ENCODE data around the gene CNNM3.
"Not testable (repeated sequence)": the region's sequence is repeated elsewhere in the genome, so short reads cannot be mapped to it uniquely, and the experiment has no call there.

The CNNM3 gene

DNA sequence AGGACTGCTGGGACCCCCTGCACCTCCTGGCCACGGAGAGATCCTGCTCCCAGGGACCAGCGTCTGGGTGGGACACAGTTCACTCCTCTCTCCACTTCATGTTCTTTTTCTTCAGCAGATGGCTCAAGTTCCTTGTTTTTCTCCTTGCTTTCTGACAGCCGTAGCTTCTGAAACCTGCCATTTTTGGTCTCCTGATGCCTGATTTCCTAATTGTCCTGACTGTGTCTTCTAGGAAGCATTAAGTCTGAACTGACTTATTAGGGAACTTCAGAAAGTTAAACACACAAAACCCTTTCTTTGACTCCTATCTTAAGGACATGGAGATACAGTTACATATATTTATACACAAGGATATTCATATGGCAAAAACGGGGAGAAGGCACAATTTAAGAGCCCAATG lies 32.7 kb upstream of the CNNM3 start:
- H3K27me3 ChIP-seq (ENCODE audit: control insufficient read depth, insufficient read depth, low read length, poor library complexity, severe bottlenecking), result no peaks in the 10 kb centered on the region
- H3K4me1 ChIP-seq (ENCODE audit: control insufficient read depth, insufficient read depth, low read length), result peaks cover 4% of the 10 kb centered on the region
- H3K27ac ChIP-seq (ENCODE audit: insufficient read depth, low read depth, low read length, poor library complexity, severe bottlenecking), result no peak overlapping the region
- no peaks in the 10 kb centered on the region for H3K36me3 ChIP-seq (ENCODE audit: control insufficient read depth, insufficient read depth, low read length)
- 89 to 91% methylated on average over 4 of the region's 4 CpGs for WGBS, 2 experiments
- H3K9me3 ChIP-seq (ENCODE audit: control insufficient read depth, low read length), result no peaks in the 10 kb centered on the region
- H3K4me3 ChIP-seq (ENCODE audit: insufficient read depth, low read depth, low read length), result no peak overlapping the region

DNA sequence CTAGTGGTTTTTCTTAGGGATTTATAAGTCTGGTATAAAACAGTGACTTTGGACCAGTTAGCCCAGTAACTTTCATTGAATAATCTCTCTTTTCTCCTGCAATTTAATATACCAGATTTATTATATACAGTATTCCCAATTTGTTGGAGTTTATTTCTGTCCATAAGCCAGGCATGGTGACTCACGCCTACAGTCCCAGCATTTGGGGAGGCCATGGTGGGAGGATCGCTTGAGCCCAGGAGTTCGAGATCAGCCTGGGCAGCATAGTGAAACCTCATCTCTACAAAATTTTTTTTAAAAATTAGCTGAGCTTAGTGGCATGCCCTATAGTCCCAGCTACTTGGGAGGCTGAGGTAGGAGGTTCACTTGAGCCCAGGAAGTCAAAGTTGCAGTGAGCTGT lies 28.7 kb upstream of the CNNM3 start:
- Histone ChIP-seq H3K27me3 (ENCODE audit: control insufficient read depth, insufficient read depth, low read length, poor library complexity, severe bottlenecking) (no peaks in the 10 kb centered on the region), H3K9me3 (ENCODE audit: control insufficient read depth, low read length) (no peaks in the 10 kb centered on the region), H3K4me1 (ENCODE audit: control insufficient read depth, insufficient read depth, low read length) (peaks cover 10% of the 10 kb centered on the region), H3K4me3 (ENCODE audit: insufficient read depth, low read depth, low read length) (no peak overlapping the region), H3K27ac (ENCODE audit: insufficient read depth, low read depth, low read length, poor library complexity, severe bottlenecking) (no peak overlapping the region), H3K36me3 (ENCODE audit: control insufficient read depth, insufficient read depth, low read length) (no peaks in the 10 kb centered on the region)
- 89 to 98% methylated on average over 3 of the region's 3 CpGs for WGBS, 2 experiments

DNA sequence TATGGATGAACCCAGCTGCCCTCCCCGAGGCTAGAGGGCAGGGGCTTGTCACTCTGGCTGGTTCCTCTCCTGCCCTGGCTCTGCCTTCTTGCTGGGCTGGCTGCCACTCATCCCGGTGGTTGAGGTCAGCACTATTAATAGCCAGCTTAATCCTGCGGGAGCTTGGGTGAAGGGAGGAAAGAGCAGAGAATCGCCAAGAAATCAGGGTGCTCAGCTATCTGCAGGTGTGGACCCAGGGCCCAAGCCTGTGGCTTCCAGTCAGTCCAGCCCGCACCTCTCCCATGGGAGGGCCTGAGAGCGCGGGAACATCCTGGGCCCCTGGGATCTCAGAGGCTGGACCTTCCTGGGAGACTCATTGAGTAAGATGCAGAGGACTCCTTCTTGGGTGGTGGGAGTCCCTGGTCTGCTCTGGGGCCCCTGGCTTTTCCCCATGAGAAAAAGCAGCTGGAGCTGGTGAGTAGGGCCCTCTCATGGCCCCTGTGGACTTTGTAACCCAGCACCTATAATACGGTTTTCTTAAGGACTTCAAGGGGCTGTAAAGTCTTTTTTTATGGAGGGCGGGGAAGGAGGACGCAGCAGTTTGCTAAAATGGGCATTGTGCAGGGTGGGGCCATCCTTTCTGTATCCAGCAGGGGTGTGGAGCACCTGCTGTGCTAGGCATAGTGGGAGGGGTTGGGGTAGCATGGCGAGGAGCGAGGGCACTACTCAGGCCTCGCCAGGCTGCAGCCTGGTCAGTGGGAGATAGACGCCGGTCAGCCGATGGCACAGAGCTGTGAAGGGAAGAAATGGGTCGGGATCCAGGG lies 27.4 kb upstream of the CNNM3 start:
- Histone ChIP-seq H3K4me1 (ENCODE audit: control insufficient read depth, insufficient read depth, low read length) (peaks cover 10% of the 10 kb centered on the region), H3K36me3 (ENCODE audit: control insufficient read depth, insufficient read depth, low read length) (no peaks in the 10 kb centered on the region), H3K4me3 (ENCODE audit: insufficient read depth, low read depth, low read length) (no peak overlapping the region), H3K27me3 (ENCODE audit: control insufficient read depth, insufficient read depth, low read length, poor library complexity, severe bottlenecking) (no peaks in the 10 kb centered on the region), H3K9me3 (ENCODE audit: control insufficient read depth, low read length) (no peaks in the 10 kb centered on the region), H3K27ac (ENCODE audit: insufficient read depth, low read depth, low read length, poor library complexity, severe bottlenecking) (no peak overlapping the region)
- WGBS, 2 experiments, result 82 to 84% methylated on average over 17 of the region's 17 CpGs

DNA sequence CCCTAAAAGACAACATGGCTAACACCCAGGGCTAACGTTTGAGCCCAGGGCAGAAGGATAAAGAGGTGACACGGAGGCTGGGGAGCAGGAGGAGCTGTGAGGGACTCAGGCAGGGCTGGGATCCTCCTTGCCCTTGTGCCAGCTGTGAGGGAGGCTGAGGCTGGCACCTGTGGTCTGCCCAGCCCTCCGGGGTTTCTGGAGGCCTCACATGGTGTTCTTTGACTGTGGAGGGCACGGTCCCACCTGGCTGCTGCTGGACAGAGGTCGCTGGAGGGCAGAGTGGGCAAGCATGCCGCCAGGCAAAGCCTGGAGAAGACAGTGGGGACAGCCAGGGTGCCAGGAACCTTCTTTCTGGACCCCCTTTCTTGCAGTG lies 26.8 kb upstream of the CNNM3 start:
- no peaks in the 10 kb centered on the region for H3K27me3 ChIP-seq (ENCODE audit: control insufficient read depth, insufficient read depth, low read length, poor library complexity, severe bottlenecking)
- H3K4me1 ChIP-seq (ENCODE audit: control insufficient read depth, insufficient read depth, low read length), result peaks cover 10% of the 10 kb centered on the region
- 89 to 92% methylated on average over 6 of the region's 6 CpGs for WGBS, 2 experiments
- H3K9me3 ChIP-seq (ENCODE audit: control insufficient read depth, low read length), result no peaks in the 10 kb centered on the region
- no peak overlapping the region for H3K27ac ChIP-seq (ENCODE audit: insufficient read depth, low read depth, low read length, poor library complexity, severe bottlenecking)
- H3K4me3 ChIP-seq (ENCODE audit: insufficient read depth, low read depth, low read length), result no peak overlapping the region
- H3K36me3 ChIP-seq (ENCODE audit: control insufficient read depth, insufficient read depth, low read length), result no peaks in the 10 kb centered on the region

DNA sequence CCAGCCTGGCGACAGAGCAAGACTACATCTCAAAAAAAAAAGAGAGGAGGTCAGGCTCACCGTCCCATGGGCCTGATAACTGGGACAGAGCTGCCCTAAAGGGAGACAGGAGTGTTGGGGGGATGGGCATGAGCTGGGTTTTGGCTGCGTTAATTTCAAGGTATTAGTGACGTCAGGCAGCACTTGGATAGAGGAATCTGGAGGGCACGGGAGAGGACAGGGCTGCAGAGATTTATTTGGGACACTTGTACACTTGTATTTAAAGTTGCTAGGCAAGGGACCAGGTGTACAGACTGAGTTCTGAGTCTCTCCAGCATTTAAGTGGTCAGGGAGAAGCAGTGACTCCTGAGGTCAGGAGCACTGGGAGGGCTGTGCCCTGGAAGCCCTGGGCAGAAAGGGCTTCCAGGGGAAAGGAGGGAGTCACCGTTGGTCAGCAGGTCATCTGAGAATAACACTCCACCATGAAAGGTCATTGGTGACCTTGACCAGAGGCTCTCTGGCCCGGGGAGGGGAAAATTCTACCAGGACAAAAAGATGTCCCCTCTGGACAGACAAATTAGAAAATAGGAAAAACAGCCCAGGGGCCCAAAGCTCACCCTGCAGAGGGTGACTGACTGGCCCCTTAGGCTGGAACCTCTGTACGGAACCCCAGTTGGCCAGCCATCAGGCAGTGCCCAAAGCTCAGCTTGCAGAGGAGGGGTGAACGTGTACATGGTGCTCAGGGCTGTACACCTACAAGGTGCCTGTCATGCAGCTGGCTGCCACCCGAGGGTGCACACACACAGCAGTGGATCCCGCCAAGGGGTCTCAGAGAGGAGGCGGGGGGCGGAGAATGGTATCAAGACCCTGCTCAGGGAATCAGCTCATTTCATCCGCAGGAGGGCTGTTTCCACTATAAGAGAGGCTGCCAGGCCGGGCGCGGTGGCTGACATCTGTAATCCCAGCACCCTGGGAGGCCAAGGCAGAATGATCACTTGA lies 23.0 kb upstream of the CNNM3 start:
- WGBS, 2 experiments, result 88 to 90% methylated on average over 17 of the region's 17 CpGs
- H3K36me3 ChIP-seq (ENCODE audit: control insufficient read depth, insufficient read depth, low read length), result no peaks in the 10 kb centered on the region
- no peak overlapping the region for H3K4me3 ChIP-seq (ENCODE audit: insufficient read depth, low read depth, low read length)
- no peaks in the 10 kb centered on the region for H3K27me3 ChIP-seq (ENCODE audit: control insufficient read depth, insufficient read depth, low read length, poor library complexity, severe bottlenecking)
- H3K9me3 ChIP-seq (ENCODE audit: control insufficient read depth, low read length), result no peaks in the 10 kb centered on the region
- peaks cover 10% of the 10 kb centered on the region for H3K4me1 ChIP-seq (ENCODE audit: control insufficient read depth, insufficient read depth, low read length)
- H3K27ac ChIP-seq (ENCODE audit: insufficient read depth, low read depth, low read length, poor library complexity, severe bottlenecking), result no peak overlapping the region

DNA sequence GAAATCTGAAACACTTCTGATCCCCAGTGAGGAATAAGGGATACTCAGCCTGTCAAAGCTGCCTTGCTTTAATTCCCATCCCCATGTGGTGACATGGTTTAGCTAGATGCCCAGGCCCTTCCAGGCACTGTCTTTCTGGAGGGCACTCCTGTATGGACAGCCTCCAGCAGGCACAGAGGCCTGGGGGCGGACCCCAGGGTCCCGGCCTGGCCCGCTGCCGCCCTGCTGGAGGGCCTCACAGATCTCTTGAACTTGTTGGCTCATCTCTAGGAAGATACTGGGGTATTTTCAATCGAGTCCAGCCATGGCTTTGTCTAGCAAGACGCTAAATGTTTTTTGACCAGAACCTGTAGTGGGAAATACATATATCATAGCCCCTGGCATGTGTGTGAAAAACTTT lies 21.0 kb upstream of the CNNM3 start:
- 92 to 95% methylated on average over 6 of the region's 6 CpGs for WGBS, 2 experiments
- no peaks in the 10 kb centered on the region for H3K9me3 ChIP-seq (ENCODE audit: control insufficient read depth, low read length)
- H3K27me3 ChIP-seq (ENCODE audit: control insufficient read depth, insufficient read depth, low read length, poor library complexity, severe bottlenecking), result no peaks in the 10 kb centered on the region
- H3K4me3 ChIP-seq (ENCODE audit: insufficient read depth, low read depth, low read length), result no peak overlapping the region
- H3K36me3 ChIP-seq (ENCODE audit: control insufficient read depth, insufficient read depth, low read length), result no peaks in the 10 kb centered on the region
- no peaks in the 10 kb centered on the region for H3K4me1 ChIP-seq (ENCODE audit: control insufficient read depth, insufficient read depth, low read length)
- no peak overlapping the region for H3K27ac ChIP-seq (ENCODE audit: insufficient read depth, low read depth, low read length, poor library complexity, severe bottlenecking)

DNA sequence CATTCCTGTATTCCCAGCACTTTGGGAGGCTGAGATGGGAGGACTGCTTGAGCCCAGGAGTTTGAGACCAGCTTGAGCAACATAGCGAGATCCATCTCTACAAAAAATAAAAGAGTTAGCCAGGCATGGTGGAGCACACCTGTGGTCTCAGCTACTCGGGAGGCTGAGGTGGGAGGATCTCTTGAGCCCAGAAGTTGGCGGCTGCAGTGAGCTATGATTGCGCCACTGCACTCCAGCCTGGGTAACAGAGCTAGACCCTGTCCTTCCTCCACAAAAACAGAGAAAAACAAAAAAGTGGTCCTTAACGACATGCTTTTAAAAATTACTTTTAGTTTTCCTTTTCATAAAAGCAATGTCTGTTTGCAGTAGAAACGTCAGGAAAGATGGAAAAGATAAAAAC lies 19.6 kb upstream of the CNNM3 start:
- not testable (repeated sequence) for H3K27ac ChIP-seq (ENCODE audit: insufficient read depth, low read depth, low read length, poor library complexity, severe bottlenecking); H3K27me3 ChIP-seq (ENCODE audit: control insufficient read depth, insufficient read depth, low read length, poor library complexity, severe bottlenecking); H3K4me1 ChIP-seq (ENCODE audit: control insufficient read depth, insufficient read depth, low read length); H3K9me3 ChIP-seq (ENCODE audit: control insufficient read depth, low read length); H3K4me3 ChIP-seq (ENCODE audit: insufficient read depth, low read depth, low read length); H3K36me3 ChIP-seq (ENCODE audit: control insufficient read depth, insufficient read depth, low read length)
- WGBS, 2 experiments, result 95 to 96% methylated on average over 4 to 6 of the region's 6 CpGs

DNA sequence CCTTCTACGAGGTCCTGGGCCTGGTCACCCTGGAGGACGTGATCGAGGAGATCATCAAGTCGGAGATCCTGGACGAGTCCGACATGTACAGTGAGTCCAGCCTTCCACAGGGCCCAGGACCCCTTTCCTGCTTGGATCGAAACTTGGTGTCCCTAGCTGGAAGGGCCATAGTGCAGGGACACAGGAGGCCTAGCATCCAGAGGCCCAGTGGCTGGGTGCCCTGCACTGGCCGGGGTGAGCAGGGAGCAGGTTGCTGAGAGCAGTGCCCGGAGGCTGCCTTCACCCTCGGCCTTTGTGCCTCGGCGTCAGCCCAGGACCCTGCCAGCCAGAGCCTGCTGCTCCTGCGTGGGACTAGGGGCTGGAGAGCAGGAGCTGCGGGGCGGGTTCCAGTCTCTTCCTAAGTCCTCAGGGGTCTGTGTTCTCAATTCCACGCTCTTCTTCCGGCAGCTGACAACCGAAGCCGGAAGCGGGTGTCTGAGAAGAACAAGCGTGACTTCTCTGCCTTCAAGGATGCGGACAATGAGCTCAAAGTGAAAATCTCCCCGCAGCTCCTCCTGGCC lies 18.9 kb upstream of the CNNM3 start:
- 95 to 96% methylated on average over 23 of the region's 23 CpGs for WGBS, 2 experiments
- no peaks in the 10 kb centered on the region for H3K27me3 ChIP-seq (ENCODE audit: control insufficient read depth, insufficient read depth, low read length, poor library complexity, severe bottlenecking)
- H3K4me1 ChIP-seq (ENCODE audit: control insufficient read depth, insufficient read depth, low read length), result no peaks in the 10 kb centered on the region
- no peaks in the 10 kb centered on the region for H3K9me3 ChIP-seq (ENCODE audit: control insufficient read depth, low read length)
- H3K36me3 ChIP-seq (ENCODE audit: control insufficient read depth, insufficient read depth, low read length), result peaks cover 8% of the 10 kb centered on the region
- H3K27ac ChIP-seq (ENCODE audit: insufficient read depth, low read depth, low read length, poor library complexity, severe bottlenecking), result no peak overlapping the region
- H3K4me3 ChIP-seq (ENCODE audit: insufficient read depth, low read depth, low read length), result no peak overlapping the region

DNA sequence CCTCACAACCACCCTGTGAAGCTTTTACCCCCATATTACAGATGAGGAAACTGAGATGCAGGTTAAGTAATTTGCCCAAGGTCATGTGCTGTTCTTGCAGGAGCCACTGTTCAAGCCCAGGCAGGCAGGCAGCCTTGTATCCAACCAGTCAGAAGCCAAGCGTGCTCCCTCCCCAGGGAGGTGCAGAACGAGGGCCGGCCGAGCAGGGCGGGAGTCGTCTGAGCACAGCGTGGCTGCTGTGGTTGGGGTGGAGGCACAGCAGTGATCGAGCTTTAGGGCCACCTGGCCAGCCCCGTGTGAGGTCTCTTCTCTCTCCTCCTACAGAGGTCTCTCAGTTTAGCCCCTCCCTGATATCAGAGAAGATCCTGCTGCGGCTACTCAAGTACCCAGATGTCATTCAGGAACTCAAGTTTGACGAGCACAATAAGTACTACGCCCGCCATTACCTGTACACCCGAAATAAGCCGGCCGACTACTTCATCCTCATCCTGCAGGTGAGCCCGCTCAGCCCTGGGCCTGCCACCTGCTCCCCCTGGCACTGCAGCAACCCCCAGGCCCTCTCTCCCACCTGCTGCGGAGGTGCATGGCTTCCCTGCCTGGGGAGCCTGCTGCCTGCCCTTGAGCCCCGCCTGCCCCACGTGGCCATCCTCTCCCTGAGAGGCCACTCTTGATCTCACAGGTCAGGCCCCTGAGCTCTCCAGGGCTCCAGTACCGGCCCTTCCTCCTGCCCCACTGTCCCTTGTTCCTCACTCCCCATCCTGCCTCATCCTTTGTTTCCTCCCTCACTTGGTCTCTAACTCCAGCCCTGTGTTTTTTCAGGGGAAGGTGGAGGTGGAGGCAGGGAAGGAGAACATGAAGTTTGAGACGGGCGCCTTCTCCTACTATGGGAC lies 17.1 kb upstream of the CNNM3 start:
- 91 to 92% methylated on average over 23 of the region's 23 CpGs for WGBS, 2 experiments
- Histone ChIP-seq H3K4me3 (ENCODE audit: insufficient read depth, low read depth, low read length) (no peak overlapping the region), H3K36me3 (ENCODE audit: control insufficient read depth, insufficient read depth, low read length) (peaks cover 10% of the 10 kb centered on the region), H3K4me1 (ENCODE audit: control insufficient read depth, insufficient read depth, low read length) (no peaks in the 10 kb centered on the region), H3K9me3 (ENCODE audit: control insufficient read depth, low read length) (no peaks in the 10 kb centered on the region), H3K27ac (ENCODE audit: insufficient read depth, low read depth, low read length, poor library complexity, severe bottlenecking) (no peak overlapping the region), H3K27me3 (ENCODE audit: control insufficient read depth, insufficient read depth, low read length, poor library complexity, severe bottlenecking) (no peaks in the 10 kb centered on the region)
